Nucleus accumbens (tissue), 56 donors: ENCODE results near the gene HOXD10.

ENCODE experiments used
- DNase-seq, 56 donors: peaks; one replicate each; lab custom pipeline; 2025; lab: John Stamatoyannopoulos, UW

Gene HOXD10

GRCh38 chr2:176159663-176160250, 43.2 kb downstream of the HOXD10 start:
- no peak for DNase-seq

GRCh38 chr2:176160251-176160985, 43.8 kb downstream of the HOXD10 start:
- no peak for DNase-seq

GRCh38 chr2:176160986-176161824, 44.6 kb downstream of the HOXD10 start:
- no peak for DNase-seq

GRCh38 chr2:176161825-176162626, 45.4 kb downstream of the HOXD10 start:
- DNase-seq = no peak

GRCh38 chr2:176162911-176163671, 46.5 kb downstream of the HOXD10 start:
- no peak for DNase-seq

- DNase-seq = no peak
These were observed 47.1 kb downstream of the HOXD10 start for GRCh38 chr2:176163672-176164056.

GRCh38 chr2:176164201-176164600, 47.6 kb downstream of the HOXD10 start:
- no peak for DNase-seq

GRCh38 chr2:176164611-176165369, 48.2 kb downstream of the HOXD10 start:
- DNase-seq = no peak

- DNase-seq = no peak
These were observed 48.9 kb downstream of the HOXD10 start for GRCh38 chr2:176165370-176166050.

GRCh38 chr2:176166272-176166671, 49.7 kb downstream of the HOXD10 start:
- no peak for DNase-seq

GRCh38 chr2:176167398-176167797, 50.8 kb downstream of the HOXD10 start:
- no peak for DNase-seq

GRCh38 chr2:176169181-176169580, 52.6 kb downstream of the HOXD10 start:
- DNase-seq = no peak
